GM18867 (cell line): ENCODE data around the gene OLFM1.
"Not testable (repeated sequence)": the region's sequence is repeated elsewhere in the genome, so short reads cannot be mapped to it uniquely, and the experiment has no call there.

Experiments used
- ATAC-seq: cut with Tn5 transposase; IDR thresholded peaks from one replicate; pipeline ENCODE4 v1.9.1; 2021; ENCODE audit warnings: mild to moderate bottlenecking, moderate library complexity; ENCODE audit not compliant: unreplicated experiment

OLFM1 gene

GRCh38 chr9:135103931-135104639, 16.6 kb downstream of the OLFM1 start:
- no peak for ATAC-seq

- no peak for ATAC-seq
Measured at GRCh38 chr9:135104761-135105160, 17.3 kb downstream of the OLFM1 start.

- ATAC-seq: no peak
Measured at GRCh38 chr9:135105211-135105745, 17.8 kb downstream of the OLFM1 start.

- ATAC-seq: no peak
Measured at GRCh38 chr9:135105938-135106491, 18.5 kb downstream of the OLFM1 start.

GRCh38 chr9:135106551-135107270, 19.2 kb downstream of the OLFM1 start:
- no peak for ATAC-seq

GRCh38 chr9:135107581-135108235, 20.2 kb downstream of the OLFM1 start:
- ATAC-seq: no peak

GRCh38 chr9:135108831-135109510, 21.5 kb downstream of the OLFM1 start:
- no peak for ATAC-seq

GRCh38 chr9:135109650-135110049, 22.2 kb downstream of the OLFM1 start:
- ATAC-seq: no peak

GRCh38 chr9:135110416-135110815, 22.9 kb downstream of the OLFM1 start:
- ATAC-seq: no peak

- not testable (repeated sequence) for ATAC-seq
Measured at GRCh38 chr9:135111600-135111999, 24.1 kb downstream of the OLFM1 start.

- ATAC-seq: no peak
Measured at GRCh38 chr9:135116371-135116770, 28.9 kb downstream of the OLFM1 start.

GRCh38 chr9:135116881-135117280, 29.4 kb downstream of the OLFM1 start:
- ATAC-seq: no peak

GRCh38 chr9:135117281-135117680, 29.8 kb downstream of the OLFM1 start:
- no peak for ATAC-seq

GRCh38 chr9:135119496-135120064, 32.1 kb downstream of the OLFM1 start:
- no peak for ATAC-seq

- no peak for ATAC-seq
Measured at GRCh38 chr9:135120249-135120648, 32.8 kb downstream of the OLFM1 start.

- ATAC-seq: no peak
Measured at GRCh38 chr9:135122316-135122715, 34.8 kb downstream of the OLFM1 start.

GRCh38 chr9:135123126-135123772, 35.8 kb downstream of the OLFM1 start:
- ATAC-seq: no peak

GRCh38 chr9:135123773-135124134, 36.3 kb downstream of the OLFM1 start:
- no peak for ATAC-seq

- no peak for ATAC-seq
Measured at GRCh38 chr9:135126451-135127187, 39.2 kb downstream of the OLFM1 start.
